GM20000 (cell line): ENCODE data around the gene IWS1.

ENCODE experiments used
- DNase-seq: peaks from one replicate; pipeline ENCODE4 v3.0.0; 2012; ENCODE audit warnings: low spot score
- CTCF ChIP-seq: IDR thresholded peaks from 2 replicates; pipeline ENCODE4 v1.5.1; 2012; ENCODE audit warnings: mild to moderate bottlenecking, control low read depth; ENCODE audit errors: extremely low read depth, missing control alignments

The IWS1 gene

GRCh38 chr2:127503491-127503890, 22.8 kb downstream of the IWS1 start:
- no peak for TF ChIP-seq CTCF
- DNase-seq, result no peak

- no peak for TF ChIP-seq CTCF
- no peak for DNase-seq
Measured at GRCh38 chr2:127498386-127498785, 27.9 kb downstream of the IWS1 start.

DNA sequence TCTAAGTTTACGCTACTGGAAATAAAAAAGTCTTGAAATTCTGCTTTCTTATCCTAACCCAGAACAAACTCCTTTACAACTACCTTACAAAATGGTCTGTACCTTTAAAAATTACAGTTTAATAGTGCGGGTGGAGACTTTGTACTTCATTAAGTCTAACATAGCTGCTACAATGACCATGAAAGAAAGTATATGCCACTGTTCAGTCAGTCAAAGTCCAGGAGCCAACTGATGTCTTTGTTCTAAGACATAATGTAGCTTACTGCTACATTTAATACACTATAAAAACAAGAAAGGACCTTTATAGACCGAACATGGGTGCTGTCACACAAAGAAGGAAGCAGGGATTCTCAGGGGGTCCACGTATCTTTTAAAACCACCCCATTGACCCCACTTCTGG, 36.0 kb downstream of the IWS1 start:
- no peak for DNase-seq

DNA sequence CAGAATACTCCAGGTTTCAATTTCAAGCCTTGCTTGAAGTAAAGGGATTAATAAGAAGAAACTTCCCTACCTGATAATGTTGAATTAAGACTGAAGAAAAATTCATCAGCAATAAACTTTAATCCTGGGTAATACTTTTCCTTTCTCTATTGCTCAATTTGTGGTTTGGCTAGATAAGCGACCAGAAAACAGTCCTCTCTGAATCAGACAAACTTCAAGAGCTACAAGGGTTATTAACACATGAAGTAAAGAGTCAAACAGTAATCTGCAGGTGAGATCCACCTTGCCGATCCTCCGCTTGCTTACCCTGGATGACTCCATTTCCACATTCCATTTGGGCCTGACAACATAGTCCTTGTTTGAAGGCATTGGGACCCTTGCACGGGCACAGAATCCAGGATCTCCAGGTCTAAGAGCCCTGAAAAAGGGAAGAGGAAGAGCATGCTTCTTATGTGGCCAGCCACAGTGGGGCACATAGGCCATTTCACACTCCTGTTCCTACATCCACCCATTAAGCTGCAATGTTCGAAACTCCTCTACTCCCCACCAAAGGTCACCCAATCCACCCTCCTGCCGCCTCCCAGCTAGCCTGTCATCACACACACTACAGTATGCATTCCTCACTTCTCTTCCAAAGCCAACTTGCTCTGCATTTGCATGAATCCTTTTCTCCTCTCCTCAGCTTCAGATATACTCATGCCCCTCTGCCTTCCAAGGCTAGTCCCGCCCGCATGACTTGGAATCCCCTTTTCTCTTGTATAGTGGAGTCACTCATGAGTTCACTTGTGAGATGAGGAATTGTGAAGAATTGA, 39.8 kb downstream of the IWS1 start:
- no peak for DNase-seq
- TF ChIP-seq CTCF, result no peak

More for the DNA sequence above, 36.0 kb downstream of the IWS1 start:
- TF ChIP-seq CTCF, result no peak

- no peak for DNase-seq
- no peak for TF ChIP-seq CTCF
Measured at GRCh38 chr2:127485694-127486071, 40.6 kb downstream of the IWS1 start.

- no peak for TF ChIP-seq CTCF
- no peak for DNase-seq
Measured at GRCh38 chr2:127485051-127485693, 41.1 kb downstream of the IWS1 start.

GRCh38 chr2:127482031-127482430, 44.3 kb downstream of the IWS1 start:
- TF ChIP-seq CTCF, result no peak

More at GRCh38 chr2:127482031-127482430, 44.3 kb downstream of the IWS1 start:
- no peak for DNase-seq
